Stimulated activated CD4-positive, alpha-beta T cell treated with anti-CD3 and anti-CD28 coated beads, Interleukin-2, amount 100 ng/mL, for 24 hours (primary cell): ENCODE data around the gene MN1.

Source experiments
- DNase-seq, 2 donors: peaks; one replicate each; pipeline ENCODE4 v3.0.0-alpha.2; 2020

Gene MN1

DNA sequence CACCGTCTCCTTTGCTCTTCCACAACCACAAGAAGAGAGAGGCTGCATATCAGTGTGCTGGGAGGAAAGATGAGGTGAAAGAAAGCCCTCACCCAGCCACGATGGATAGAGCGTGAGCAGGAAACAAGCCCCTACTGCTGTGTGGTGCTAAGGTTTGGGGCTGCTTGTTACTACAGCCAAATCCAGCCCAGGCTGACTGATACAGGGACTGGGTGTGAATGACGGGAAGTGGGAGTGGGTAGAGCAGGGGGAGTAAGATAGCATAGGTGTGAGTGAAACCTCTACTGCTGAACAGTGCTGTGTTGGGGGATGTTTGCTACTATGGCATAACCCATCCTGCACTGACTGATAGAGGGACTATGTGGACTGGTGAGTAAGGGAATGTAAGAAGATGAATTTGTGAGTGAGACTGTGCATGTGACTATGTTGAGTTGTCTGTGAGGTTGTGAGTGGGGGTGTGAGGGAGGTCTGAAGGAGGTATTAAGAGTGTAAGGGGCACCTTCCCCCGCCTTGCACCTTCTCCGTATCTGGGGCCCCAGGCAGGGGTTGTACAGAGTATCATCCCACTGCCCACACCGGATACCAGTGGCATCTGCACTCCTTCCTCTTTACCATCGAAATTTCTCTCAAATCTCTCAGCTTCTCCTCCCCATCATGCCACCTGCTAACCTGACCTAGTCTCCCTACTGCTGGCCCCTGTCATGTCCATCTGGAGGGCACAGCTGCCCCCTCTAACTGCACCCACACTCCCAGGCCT, 91.5 kb downstream of the MN1 start:
- DNase-seq: no peak

DNA sequence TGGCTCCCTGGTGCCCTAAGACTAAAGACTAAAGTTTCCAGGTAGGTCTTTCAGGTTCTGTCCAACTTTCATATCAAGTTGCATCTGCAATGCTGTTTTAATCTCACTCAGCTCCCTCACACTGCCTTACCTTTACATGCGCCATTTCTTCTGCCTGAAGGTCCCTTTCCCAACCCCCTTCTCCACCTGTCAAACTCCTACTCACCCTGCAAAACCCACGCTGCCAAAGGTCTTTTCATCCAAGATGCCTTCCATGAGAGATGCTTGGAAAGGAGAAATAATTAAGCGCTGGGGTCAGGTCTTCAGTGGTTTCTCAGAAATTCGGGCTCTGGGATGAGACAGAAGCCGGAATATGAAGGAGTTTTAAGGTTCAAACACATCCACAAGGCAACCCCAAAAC, 95.1 kb downstream of the MN1 start:
- no peak for DNase-seq

DNA sequence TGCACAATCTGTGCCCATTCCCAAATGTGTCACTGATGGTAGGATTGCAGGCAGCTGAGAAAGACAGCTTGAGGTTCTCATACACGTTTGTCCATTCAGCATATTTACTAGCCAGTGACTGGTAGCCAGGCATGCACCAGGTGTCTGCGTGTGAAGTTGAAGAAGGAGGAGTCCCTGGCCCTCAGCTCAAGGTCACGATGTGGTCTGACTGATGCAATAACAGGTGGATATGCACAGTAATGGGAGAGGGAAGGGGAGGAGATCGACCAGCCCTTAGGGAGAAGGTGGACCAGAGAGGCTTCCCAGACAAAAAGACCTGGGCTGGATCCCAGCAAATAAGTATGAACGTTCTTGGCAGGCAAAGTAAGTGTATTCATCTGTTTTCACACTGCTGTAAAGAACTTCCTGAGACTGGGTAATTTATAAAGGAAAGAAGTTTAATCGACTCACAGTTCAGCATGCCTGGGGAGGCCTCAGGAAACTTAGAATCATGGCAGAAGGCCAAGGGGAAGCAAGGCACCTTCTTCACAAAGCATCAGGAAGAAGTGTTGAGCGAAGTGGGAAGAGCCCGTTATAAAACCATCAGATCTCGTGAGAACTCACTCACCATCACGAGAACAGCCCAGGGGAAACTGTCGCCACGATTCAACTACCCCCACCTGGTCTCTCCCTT, 96.0 kb downstream of the MN1 start:
- no peak for DNase-seq

DNA sequence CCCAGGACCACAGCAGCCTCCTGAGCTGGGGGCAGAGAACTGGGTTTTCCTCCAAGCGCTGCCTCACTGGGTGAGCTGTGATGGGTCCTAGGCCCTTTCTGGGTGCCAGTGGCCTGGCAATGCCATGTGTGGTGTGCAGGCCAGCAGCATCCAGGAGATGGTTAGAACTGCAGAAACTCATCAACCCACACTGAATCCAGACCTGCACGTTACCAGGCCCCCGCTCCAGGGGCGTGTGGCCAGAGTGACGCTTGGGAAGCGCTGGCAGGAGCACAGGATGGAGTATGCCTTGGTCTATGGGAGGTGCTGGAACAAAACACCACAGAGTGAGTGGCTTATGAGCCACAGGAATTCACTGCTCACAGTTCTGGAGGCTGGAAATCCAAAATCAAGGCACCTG, 97.0 kb downstream of the MN1 start:
- DNase-seq: no peak

DNA sequence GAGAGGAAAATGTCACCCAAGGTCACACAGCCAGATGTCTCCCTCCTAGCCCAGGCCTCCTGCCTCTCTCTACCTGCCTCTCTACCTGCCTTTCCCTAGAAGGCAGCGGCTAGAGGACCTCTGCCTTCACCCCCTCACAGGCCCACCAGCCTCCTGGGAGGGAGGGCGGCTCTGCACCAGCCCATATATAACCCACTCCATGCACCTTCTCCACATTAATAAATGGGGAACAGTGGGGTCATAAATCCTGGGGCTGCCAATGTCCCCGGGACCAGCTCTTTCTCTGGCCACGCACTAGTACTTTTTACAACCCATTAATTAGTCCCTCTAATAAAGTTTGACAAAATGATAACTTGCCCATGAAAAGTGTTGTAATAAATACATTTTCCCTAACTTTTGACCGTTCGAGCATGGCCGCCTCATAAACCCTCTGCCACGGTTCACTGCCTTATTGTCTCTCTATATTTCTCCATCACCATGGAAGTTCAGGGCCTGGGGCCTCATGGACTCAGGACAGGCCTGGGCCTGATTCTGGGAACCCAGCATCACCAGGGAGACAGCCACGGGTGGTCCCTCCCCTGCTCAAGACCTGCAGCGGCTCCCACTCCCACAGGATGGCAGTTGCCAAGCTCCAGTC, 102.1 kb downstream of the MN1 start:
- DNase-seq: no peak

DNA sequence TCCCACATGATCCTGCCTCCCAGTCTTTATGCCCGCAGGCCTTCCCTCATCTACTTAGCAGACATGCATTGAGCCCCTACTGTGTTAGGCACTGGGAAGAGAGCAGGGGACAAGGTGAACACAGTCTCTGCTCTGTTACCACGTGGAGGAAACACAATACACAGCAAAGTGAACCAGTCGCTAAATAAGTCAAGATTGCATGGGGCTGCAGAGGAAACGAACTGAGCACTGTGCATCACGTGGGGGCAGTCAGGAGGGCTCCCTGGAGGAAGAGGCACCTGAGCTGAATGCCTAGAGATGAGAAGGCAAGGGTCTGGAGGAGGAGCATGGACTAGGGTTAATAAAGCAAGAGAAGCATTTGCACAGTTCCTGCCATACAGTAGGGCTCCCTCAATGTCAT, 102.7 kb downstream of the MN1 start:
- DNase-seq: no peak
